Endothelial cell of umbilical vein (primary cell): Measurements from ENCODE around the gene NFIC.

Experiments used
- EZH2 ChIP-seq: IDR thresholded peaks from 2 replicates; pipeline ENCODE4 v1.6.1; 2012; ENCODE audit warnings: borderline replicate concordance, low read depth, mild to moderate bottlenecking, moderate library complexity, low read length, inconsistent platforms; ENCODE audit not compliant: severe bottlenecking
- GATA2 ChIP-seq: IDR thresholded peaks from 2 replicates; pipeline ENCODE4 v1.7.0; 2011; ENCODE audit warnings: low read depth, mild to moderate bottlenecking, moderate library complexity, mixed read lengths, low read length; ENCODE audit not compliant: insufficient read length, insufficient read depth
- JUN ChIP-seq: IDR thresholded peaks from 2 replicates; pipeline ENCODE4 v1.6.1; 2011; ENCODE audit warnings: borderline replicate concordance, low read depth; ENCODE audit not compliant: insufficient read length, insufficient read depth
- MYC ChIP-seq: IDR thresholded peaks from one replicate; pipeline ENCODE4 v1.6.1; 2011; ENCODE audit warnings: mild to moderate bottlenecking, low read depth, low read length
- POLR2A ChIP-seq: IDR thresholded peaks from 2 replicates; pipeline ENCODE4 v1.6.1; 2012; ENCODE audit warnings: low read depth, mild to moderate bottlenecking, control low read depth, low read length
- POLR2AphosphoS5 ChIP-seq: IDR thresholded peaks from 2 replicates; pipeline ENCODE4 v1.6.1; 2012; ENCODE audit warnings: low read depth, mild to moderate bottlenecking, control low read depth, low read length, moderate library complexity; ENCODE audit not compliant: insufficient read depth
- TF ChIP-seq, protein P1 (sequence below), 2 donors: IDR thresholded peaks; 1 replicate in 1 of 2; 2 replicates in 1 of 2; pipeline ENCODE4 v1.5.1; 2011; ENCODE audit warnings: low read length in 2 of 2, mild to moderate bottlenecking in 2 of 2, moderate library complexity in 2 of 2, control low read depth in 1 of 2, inconsistent platforms in 1 of 2, low read depth in 1 of 2; ENCODE audit not compliant: insufficient read depth in 1 of 2; ENCODE audit errors: extremely low read depth in 1 of 2
- TF ChIP-seq, protein P2 (sequence below): IDR thresholded peaks from 2 replicates; pipeline ENCODE4 v1.6.1; 2011; ENCODE audit not compliant: insufficient read depth, insufficient read length

DNA sequence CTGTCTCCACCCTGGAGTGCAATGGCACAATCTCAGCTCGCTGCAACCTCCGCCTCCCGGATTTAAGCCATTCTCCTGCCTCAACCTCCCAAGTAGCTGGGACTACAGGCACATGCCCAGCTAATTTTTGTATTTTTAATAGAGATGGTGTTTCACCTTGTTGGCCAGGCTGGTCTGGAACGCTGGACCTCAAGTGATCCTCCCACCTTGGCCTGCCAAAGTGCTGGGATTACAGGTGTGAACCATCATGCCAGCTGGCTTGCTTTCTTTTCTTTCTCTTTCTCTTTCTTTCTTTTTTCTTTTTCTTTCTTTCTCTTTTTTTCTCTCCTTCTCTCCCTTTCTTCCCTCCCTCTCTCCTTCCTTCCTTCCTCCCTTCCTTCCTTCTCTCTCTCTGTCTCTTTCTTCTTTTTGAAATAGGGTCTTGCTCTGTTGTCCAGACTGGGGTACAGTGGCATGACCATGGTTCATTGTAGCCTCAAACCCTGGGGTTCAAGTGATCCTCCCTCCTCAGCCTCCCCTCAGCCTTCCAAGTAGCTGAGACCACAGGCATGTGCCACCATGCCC lies 33.3 kb upstream of the NFIC start:
- TF ChIP-seq, protein P1, sequence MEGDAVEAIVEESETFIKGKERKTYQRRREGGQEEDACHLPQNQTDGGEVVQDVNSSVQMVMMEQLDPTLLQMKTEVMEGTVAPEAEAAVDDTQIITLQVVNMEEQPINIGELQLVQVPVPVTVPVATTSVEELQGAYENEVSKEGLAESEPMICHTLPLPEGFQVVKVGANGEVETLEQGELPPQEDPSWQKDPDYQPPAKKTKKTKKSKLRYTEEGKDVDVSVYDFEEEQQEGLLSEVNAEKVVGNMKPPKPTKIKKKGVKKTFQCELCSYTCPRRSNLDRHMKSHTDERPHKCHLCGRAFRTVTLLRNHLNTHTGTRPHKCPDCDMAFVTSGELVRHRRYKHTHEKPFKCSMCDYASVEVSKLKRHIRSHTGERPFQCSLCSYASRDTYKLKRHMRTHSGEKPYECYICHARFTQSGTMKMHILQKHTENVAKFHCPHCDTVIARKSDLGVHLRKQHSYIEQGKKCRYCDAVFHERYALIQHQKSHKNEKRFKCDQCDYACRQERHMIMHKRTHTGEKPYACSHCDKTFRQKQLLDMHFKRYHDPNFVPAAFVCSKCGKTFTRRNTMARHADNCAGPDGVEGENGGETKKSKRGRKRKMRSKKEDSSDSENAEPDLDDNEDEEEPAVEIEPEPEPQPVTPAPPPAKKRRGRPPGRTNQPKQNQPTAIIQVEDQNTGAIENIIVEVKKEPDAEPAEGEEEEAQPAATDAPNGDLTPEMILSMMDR (IDR thresholded peaks at IDR 0.05; ENCODE audit: extremely low read depth in 1 of 2, insufficient read depth in 1 of 2, low read depth in 1 of 2, low read length in 2 of 2): no peak
- TF ChIP-seq EZH2 (no peak), GATA2 (no peak), POLR2A (no peak), POLR2AphosphoS5 (no peak), MYC (no peak), JUN (no peak)
- TF ChIP-seq, protein P2, sequence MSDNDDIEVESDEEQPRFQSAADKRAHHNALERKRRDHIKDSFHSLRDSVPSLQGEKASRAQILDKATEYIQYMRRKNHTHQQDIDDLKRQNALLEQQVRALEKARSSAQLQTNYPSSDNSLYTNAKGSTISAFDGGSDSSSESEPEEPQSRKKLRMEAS: no peak
